ENCODE data around the gene CARS1. TPM values are rescaled to one million over a fixed set of nuclear protein-coding genes. Genes with fewer than 3 reads are reported as not detected.

CARS1 gene
- total and polyA plus RNA-seq, 10 of the 15 experiments (the other 5 are each of a cell fraction or from before 2014, with no cell fraction given): 7.8 to 60.6 (median 45.7) TPM

DNA sequence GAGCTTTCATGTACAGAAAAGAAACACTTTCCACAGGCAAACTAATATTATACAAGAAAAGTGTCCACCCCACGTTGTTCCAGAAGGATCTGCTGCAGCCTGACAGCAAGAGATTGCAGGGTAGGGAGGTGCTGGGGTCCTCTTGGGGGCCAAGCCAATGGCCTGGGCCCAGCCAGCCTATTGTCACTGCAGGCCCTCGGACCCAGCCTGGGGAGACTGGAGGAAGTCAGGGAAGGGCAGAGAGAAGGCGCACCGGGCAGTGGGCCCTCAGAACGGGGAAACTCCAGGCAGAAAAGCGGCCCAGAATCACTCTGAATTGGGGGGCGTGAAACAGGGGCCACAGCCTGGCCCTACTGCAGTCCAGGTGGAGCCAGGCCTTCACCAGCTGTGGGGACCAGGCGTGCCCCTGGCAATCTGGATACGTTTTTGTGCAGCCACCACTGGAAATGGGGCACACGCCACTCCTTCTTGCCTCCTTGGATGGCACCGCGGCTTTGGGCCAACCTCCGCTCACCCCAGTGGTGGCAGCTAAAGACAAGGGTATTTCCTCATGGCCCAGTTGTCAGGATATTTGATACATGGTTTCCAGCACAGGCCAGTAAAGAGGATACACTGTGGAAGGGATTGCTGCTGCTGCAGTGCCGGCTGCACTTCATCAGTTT lies 61.2 kb downstream of the CARS1 start:
- in situ Hi-C loops (cut with MboI) (no loop called here), intact Hi-C loops (cut with micrococcal nuclease; ENCODE audit: unreplicated experiment) (no loop called here)
- ChIA-PET SMC1A (ENCODE audit: uncharacterized antibody, unreplicated experiment) (no interaction called here), POLR2A (no interaction called here), CTCF (interaction anchor here (1.1 kb wide), 1 partner anchor 66 kb away, joined by 3 read pairs; no protein-coding TSS in a partner anchor), RAD21 (ENCODE audit: unreplicated experiment) (no interaction called here)
- H3K9ac ChIP-seq (ENCODE audit: control insufficient read depth, insufficient read depth, low read length): no peak overlapping the region
- H3K4me1 ChIP-seq (ENCODE audit: control insufficient read depth, insufficient read depth, low read length): no peaks in the 10 kb centered on the region
- ATAC-seq: no peak
- no peak for DNase-seq (ENCODE audit: low read depth, low spot score)
- BruUV-seq (replicated peaks): no TSS peak
- no peak overlapping the region for H3K27ac ChIP-seq (ENCODE audit: control insufficient read depth, insufficient read depth)
- TF ChIP-seq, protein P1, sequence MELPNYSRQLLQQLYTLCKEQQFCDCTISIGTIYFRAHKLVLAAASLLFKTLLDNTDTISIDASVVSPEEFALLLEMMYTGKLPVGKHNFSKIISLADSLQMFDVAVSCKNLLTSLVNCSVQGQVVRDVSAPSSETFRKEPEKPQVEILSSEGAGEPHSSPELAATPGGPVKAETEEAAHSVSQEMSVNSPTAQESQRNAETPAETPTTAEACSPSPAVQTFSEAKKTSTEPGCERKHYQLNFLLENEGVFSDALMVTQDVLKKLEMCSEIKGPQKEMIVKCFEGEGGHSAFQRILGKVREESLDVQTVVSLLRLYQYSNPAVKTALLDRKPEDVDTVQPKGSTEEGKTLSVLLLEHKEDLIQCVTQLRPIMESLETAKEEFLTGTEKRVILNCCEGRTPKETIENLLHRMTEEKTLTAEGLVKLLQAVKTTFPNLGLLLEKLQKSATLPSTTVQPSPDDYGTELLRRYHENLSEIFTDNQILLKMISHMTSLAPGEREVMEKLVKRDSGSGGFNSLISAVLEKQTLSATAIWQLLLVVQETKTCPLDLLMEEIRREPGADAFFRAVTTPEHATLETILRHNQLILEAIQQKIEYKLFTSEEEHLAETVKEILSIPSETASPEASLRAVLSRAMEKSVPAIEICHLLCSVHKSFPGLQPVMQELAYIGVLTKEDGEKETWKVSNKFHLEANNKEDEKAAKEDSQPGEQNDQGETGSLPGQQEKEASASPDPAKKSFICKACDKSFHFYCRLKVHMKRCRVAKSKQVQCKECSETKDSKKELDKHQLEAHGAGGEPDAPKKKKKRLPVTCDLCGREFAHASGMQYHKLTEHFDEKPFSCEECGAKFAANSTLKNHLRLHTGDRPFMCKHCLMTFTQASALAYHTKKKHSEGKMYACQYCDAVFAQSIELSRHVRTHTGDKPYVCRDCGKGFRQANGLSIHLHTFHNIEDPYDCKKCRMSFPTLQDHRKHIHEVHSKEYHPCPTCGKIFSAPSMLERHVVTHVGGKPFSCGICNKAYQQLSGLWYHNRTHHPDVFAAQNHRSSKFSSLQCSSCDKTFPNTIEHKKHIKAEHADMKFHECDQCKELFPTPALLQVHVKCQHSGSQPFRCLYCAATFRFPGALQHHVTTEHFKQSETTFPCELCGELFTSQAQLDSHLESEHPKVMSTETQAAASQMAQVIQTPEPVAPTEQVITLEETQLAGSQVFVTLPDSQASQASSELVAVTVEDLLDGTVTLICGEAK (IDR thresholded peaks at IDR 0.05; ENCODE audit: borderline replicate concordance): no peak
- no peak for TF ChIP-seq BMI1 (IDR thresholded peaks at IDR 0.05; ENCODE audit: borderline replicate concordance)
- TF ChIP-seq, protein P2, sequence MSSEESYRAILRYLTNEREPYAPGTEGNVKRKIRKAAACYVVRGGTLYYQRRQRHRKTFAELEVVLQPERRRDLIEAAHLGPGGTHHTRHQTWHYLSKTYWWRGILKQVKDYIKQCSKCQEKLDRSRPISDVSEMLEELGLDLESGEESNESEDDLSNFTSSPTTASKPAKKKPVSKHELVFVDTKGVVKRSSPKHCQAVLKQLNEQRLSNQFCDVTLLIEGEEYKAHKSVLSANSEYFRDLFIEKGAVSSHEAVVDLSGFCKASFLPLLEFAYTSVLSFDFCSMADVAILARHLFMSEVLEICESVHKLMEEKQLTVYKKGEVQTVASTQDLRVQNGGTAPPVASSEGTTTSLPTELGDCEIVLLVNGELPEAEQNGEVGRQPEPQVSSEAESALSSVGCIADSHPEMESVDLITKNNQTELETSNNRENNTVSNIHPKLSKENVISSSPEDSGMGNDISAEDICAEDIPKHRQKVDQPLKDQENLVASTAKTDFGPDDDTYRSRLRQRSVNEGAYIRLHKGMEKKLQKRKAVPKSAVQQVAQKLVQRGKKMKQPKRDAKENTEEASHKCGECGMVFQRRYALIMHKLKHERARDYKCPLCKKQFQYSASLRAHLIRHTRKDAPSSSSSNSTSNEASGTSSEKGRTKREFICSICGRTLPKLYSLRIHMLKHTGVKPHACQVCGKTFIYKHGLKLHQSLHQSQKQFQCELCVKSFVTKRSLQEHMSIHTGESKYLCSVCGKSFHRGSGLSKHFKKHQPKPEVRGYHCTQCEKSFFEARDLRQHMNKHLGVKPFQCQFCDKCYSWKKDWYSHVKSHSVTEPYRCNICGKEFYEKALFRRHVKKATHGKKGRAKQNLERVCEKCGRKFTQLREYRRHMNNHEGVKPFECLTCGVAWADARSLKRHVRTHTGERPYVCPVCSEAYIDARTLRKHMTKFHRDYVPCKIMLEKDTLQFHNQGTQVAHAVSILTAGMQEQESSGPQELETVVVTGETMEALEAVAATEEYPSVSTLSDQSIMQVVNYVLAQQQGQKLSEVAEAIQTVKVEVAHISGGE (CRISPR knock-in tag; IDR thresholded peaks at IDR 0.05): no peak
- TF ChIP-seq PAX8 (IDR thresholded peaks at IDR 0.05): no peak
- no peak for TF ChIP-seq BHLHE40 (IDR thresholded peaks at IDR 0.05; ENCODE audit: borderline replicate concordance in 1 of 2, low read depth in 2 of 2, low read length in 1 of 2)
- no peak for TF ChIP-seq ZNF274 (IDR thresholded peaks at IDR 0.05; ENCODE audit: insufficient read depth, insufficient read length)
- TF ChIP-seq MTA3 (IDR thresholded peaks at IDR 0.05; ENCODE audit: borderline replicate concordance, low read length): no peak
- no peak for TF ChIP-seq CBFB (IDR thresholded peaks at IDR 0.05; ENCODE audit: low read depth)
- TF ChIP-seq, protein P3, sequence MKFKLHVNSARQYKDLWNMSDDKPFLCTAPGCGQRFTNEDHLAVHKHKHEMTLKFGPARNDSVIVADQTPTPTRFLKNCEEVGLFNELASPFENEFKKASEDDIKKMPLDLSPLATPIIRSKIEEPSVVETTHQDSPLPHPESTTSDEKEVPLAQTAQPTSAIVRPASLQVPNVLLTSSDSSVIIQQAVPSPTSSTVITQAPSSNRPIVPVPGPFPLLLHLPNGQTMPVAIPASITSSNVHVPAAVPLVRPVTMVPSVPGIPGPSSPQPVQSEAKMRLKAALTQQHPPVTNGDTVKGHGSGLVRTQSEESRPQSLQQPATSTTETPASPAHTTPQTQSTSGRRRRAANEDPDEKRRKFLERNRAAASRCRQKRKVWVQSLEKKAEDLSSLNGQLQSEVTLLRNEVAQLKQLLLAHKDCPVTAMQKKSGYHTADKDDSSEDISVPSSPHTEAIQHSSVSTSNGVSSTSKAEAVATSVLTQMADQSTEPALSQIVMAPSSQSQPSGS (IDR thresholded peaks at IDR 0.05; ENCODE audit: low read length): no peak
- no peak for TF ChIP-seq HCFC1 (IDR thresholded peaks at IDR 0.05; ENCODE audit: low read length)
- TF ChIP-seq ZZZ3 (IDR thresholded peaks at IDR 0.05; ENCODE audit: control insufficient read depth, insufficient read length, low read depth): no peak
- no peak for TF ChIP-seq RAD51 (IDR thresholded peaks at IDR 0.05)
- TF ChIP-seq DPF2 (IDR thresholded peaks at IDR 0.05): no peak
- H3K79me2 ChIP-seq (ENCODE audit: control insufficient read depth, insufficient read depth, low read length): peaks cover 12% of the 10 kb centered on the region
- WGBS (ENCODE audit: insufficient coverage, insufficient replicate concordance, low lambda C conversion rate, missing lambda C conversion rate): 73% methylated on average over 13 of the region's 14 CpGs
- H3K27me3 ChIP-seq (replicated peaks in 1 of 2; ENCODE audit: control insufficient read depth in 2 of 2, insufficient read depth in 2 of 2, low read length in 1 of 2): no peaks in the 10 kb centered on the region
- no peak overlapping the region for H2AFZ ChIP-seq (ENCODE audit: control insufficient read depth, low read depth, low read length)
- no peak for FAIRE-seq
- H4K20me1 ChIP-seq (ENCODE audit: control insufficient read depth, insufficient read depth): no peaks in the 10 kb centered on the region
- no peak overlapping the region for H3K4me2 ChIP-seq (ENCODE audit: control insufficient read depth, insufficient read depth)
- H3K9me3 ChIP-seq (replicated peaks; ENCODE audit: control insufficient read depth, insufficient read depth, low read length): no peaks in the 10 kb centered on the region
- H3K4me3 ChIP-seq: no peak overlapping the region
- peaks cover 0 to 6% of the 10 kb centered on the region in 2 experiments; a peak in 3 of 4 replicates for H3K36me3 ChIP-seq (ENCODE audit: control insufficient read depth in 2 of 2, insufficient read depth in 2 of 2, low read length in 1 of 2)

All from GM12878 (cell line).